IMR-90 (cell line): ENCODE results near the gene IZUMO2.

Experiments
- BHLHE40 ChIP-seq: fragments of 150-350 bp; IDR thresholded peaks from 2 replicates; pipeline ENCODE4 v1.6.1; 2016; ENCODE audit warnings: mild to moderate bottlenecking, low read depth, low read length
- CEBPB ChIP-seq: IDR thresholded peaks from 2 replicates; pipeline ENCODE4 v1.6.1; 2012; ENCODE audit warnings: low read depth, low read length, improper control_type of control experiment
- CTCF ChIP-seq: conservative IDR thresholded peaks from 2 replicates; pipeline ENCODE4 v1.5.1; 2012; ENCODE audit warnings: mild to moderate bottlenecking, low read depth, low read length, improper control_type of control experiment
- ELK1 ChIP-seq: fragments of 150-350 bp; IDR thresholded peaks from 2 replicates; pipeline ENCODE4 v1.6.1; 2016; ENCODE audit warnings: low read depth, mild to moderate bottlenecking, low read length, moderate library complexity, borderline replicate concordance
- FOS ChIP-seq: fragments of 150-350 bp; IDR thresholded peaks from 2 replicates; pipeline ENCODE4 v1.6.1; 2016; ENCODE audit warnings: low read depth, low read length
- MAZ ChIP-seq: IDR thresholded peaks from 2 replicates; pipeline ENCODE4 v1.6.1; 2012; ENCODE audit warnings: low read depth, mild to moderate bottlenecking, low read length, improper control_type of control experiment, moderate library complexity, borderline replicate concordance
- MXI1 ChIP-seq: IDR thresholded peaks from 2 replicates; pipeline ENCODE4 v1.6.1; 2012; ENCODE audit warnings: low read depth, mild to moderate bottlenecking, low read length, moderate library complexity, borderline replicate concordance
- POLR2A ChIP-seq: IDR thresholded peaks from 2 replicates; pipeline ENCODE4 v1.6.1; 2012; ENCODE audit warnings: mild to moderate bottlenecking, low read depth, low read length
- RAD21 ChIP-seq: IDR thresholded peaks from 2 replicates; pipeline ENCODE4 v1.6.1; 2012; ENCODE audit warnings: low read length, improper control_type of control experiment
- RCOR1 ChIP-seq: IDR thresholded peaks from 2 replicates; pipeline ENCODE4 v1.6.1; 2012; ENCODE audit warnings: mild to moderate bottlenecking, low read length, improper control_type of control experiment; ENCODE audit not compliant: insufficient replicate concordance
- RFX5 ChIP-seq: IDR thresholded peaks from 2 replicates; pipeline ENCODE4 v1.8.0; 2012; ENCODE audit warnings: low read depth, mild to moderate bottlenecking, low read length, moderate library complexity
- SMC3 ChIP-seq: fragments of 150-350 bp; IDR thresholded peaks from 2 replicates; pipeline ENCODE4 v1.6.1; 2016; ENCODE audit warnings: low read depth, mild to moderate bottlenecking, antibody characterized with exemption, low read length, moderate library complexity
- USF2 ChIP-seq: fragments of 150-350 bp; IDR thresholded peaks from 2 replicates; pipeline ENCODE4 v1.6.1; 2017; ENCODE audit warnings: mild to moderate bottlenecking, antibody characterized with exemption, low read length, low read depth

- TF ChIP-seq POLR2A (no peak), CTCF (no peak), SMC3 (no peak), FOS (no peak), USF2 (no peak), RAD21 (no peak), MXI1 (no peak), RCOR1 (no peak), MAZ (no peak), RFX5 (no peak), CEBPB (no peak), ELK1 (no peak), BHLHE40 (no peak)
Measured at GRCh38 chr19:50202386-50202785, 39.3 kb upstream of the IZUMO2 start.
